Measurements from ENCODE around the gene FBXO7. TPM values are rescaled to one million over a fixed set of nuclear protein-coding genes. Genes with fewer than 3 reads are reported as not detected.

The FBXO7 gene
- total RNA-seq, 6 donors from 2014 or later: 69.9 to 115 (median 85.4) TPM

DNA sequence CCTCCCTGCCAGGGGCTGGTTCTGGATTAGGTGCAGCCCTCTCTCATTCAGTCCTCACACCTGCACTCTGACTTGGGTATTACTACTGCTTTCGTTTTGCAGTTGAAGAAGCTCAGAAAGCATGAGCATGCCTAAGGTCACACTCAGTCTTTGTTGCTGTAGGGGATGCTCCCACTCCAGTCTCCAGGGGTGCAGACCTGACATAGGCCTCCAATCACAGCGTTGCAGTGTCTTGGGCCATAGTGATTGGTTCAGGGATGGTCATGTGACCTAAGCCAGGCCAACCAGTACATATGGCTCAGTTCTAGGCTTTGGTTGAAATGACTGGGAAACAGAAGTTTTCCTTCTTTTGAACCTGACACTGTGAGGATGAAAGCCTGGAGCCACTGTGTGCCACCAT is 61.7 kb downstream of the FBXO7 start:
- H3K4me3 ChIP-seq: no peak overlapping the region
- DNase-seq (no peak), ATAC-seq (ENCODE audit: low FRiP score in 2 of 2) (no peak)
- no peak overlapping the region for H3K27ac ChIP-seq
- no peaks in the 10 kb centered on the region for H3K9me3 ChIP-seq
- no peaks in the 10 kb centered on the region for H3K36me3 ChIP-seq
- WGBS, 2 donors: 77 to 90% methylated on average over 2 of the region's 2 CpGs
- peaks cover 29 to 43% (median 35%) of the 10 kb centered on the region in 4 donors for H3K4me1 ChIP-seq
- TF ChIP-seq, protein P1, sequence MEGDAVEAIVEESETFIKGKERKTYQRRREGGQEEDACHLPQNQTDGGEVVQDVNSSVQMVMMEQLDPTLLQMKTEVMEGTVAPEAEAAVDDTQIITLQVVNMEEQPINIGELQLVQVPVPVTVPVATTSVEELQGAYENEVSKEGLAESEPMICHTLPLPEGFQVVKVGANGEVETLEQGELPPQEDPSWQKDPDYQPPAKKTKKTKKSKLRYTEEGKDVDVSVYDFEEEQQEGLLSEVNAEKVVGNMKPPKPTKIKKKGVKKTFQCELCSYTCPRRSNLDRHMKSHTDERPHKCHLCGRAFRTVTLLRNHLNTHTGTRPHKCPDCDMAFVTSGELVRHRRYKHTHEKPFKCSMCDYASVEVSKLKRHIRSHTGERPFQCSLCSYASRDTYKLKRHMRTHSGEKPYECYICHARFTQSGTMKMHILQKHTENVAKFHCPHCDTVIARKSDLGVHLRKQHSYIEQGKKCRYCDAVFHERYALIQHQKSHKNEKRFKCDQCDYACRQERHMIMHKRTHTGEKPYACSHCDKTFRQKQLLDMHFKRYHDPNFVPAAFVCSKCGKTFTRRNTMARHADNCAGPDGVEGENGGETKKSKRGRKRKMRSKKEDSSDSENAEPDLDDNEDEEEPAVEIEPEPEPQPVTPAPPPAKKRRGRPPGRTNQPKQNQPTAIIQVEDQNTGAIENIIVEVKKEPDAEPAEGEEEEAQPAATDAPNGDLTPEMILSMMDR (IDR thresholded peaks at IDR 0.05): no peak
- TF ChIP-seq POLR2AphosphoS5 (IDR thresholded peaks at IDR 0.05) (no peak), EP300 (IDR thresholded peaks at IDR 0.05) (no peak), POLR2A (IDR thresholded peaks at IDR 0.05) (no peak)
- H3K27me3 ChIP-seq: no peaks in the 10 kb centered on the region

DNA sequence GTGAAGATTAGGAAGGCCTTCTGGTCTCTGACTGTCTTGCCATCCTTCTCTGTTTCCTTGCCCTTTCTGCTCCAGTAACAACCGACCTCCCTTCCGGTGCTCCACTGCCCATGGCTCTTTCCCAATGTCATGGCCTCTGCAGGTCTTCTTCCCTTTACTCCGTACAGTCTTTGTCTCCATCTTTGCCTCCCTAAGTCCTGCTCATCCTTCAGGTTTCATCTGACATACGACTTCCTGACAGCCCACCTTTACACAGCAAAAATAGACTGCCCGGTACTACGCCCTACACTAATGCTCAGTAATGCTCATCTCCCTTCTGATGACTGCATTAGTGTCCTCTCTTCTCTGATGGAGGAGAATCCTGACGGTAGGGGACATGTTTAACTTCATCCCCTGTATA is 63.9 kb downstream of the FBXO7 start:
- no peak for ATAC-seq (ENCODE audit: low FRiP score in 2 of 2)
- Histone ChIP-seq H3K9me3 (no peaks in the 10 kb centered on the region), H3K4me1 (peaks cover 27 to 38% (median 30%) of the 10 kb centered on the region in 4 donors), H3K36me3 (no peaks in the 10 kb centered on the region), H3K27me3 (no peaks in the 10 kb centered on the region), H3K27ac (peak overlapping the region in 3 of 4 donors; percentile 69 to 89 (median 83)), H3K4me3 (no peak overlapping the region)
- 92 to 95% methylated on average over 7 of the region's 7 CpGs for WGBS, 2 donors
- no peak for DNase-seq
- TF ChIP-seq POLR2A (IDR thresholded peaks at IDR 0.05) (no peak), EP300 (IDR thresholded peaks at IDR 0.05) (no peak), POLR2AphosphoS5 (IDR thresholded peaks at IDR 0.05) (no peak)
- TF ChIP-seq, protein P1 (IDR thresholded peaks at IDR 0.05): no peak

DNA sequence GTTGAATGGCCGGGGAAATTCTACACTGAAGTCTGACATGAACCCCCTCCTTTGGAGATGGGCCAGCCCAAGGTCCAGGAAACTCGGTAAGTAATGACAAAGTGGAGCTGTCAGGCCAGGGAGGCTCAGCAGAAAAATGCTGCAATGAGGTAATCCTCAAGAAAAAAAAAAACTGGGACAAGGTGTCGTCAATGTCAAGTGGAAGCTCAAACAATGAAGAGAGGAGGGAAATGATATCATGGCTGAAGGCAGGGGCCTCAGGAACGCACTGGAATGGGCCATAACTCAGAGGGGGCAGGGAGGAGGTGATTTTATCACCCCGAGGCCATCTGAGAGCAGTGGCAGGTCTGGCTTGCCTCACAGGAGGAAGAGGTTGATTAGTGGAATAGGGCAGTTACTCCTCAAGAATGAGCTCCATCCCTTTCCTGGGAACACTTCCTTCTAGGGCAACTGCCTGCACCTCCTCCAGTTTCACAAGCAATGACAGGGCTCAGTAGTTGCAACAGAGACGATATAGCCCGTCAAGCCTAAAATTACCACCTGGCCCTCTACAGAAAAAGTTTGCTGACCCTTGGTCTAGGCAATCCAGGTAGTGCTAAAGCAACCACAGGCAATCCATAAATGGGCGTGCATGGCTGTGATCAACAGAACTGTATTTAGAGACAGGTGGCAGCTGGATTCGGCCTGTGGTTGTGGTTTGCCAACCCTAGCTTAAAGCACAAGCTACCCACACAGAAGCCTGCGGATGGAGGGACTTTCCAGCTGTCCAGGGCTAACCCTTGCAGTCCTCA is 65.2 kb downstream of the FBXO7 start:
- Histone ChIP-seq H3K27ac (peak overlapping the region; percentile 64 to 89 (median 76)), H3K4me1 (peaks cover 16 to 29% (median 26%) of the 10 kb centered on the region in 4 donors), H3K36me3 (no peaks in the 10 kb centered on the region), H3K9me3 (no peaks in the 10 kb centered on the region), H3K27me3 (no peaks in the 10 kb centered on the region), H3K4me3 (no peak overlapping the region)
- no peak for ATAC-seq (ENCODE audit: low FRiP score in 2 of 2)
- TF ChIP-seq, protein P1 (IDR thresholded peaks at IDR 0.05): no peak
- TF ChIP-seq POLR2AphosphoS5 (IDR thresholded peaks at IDR 0.05) (peak in 1 of 2 donors; percentile 66), EP300 (IDR thresholded peaks at IDR 0.05) (peak in 3 of 4 donors; percentile 19 to 75 (median 48)), POLR2A (IDR thresholded peaks at IDR 0.05) (no peak)
- 38 to 42% methylated on average over 7 to 10 of the region's 10 CpGs for WGBS, 2 donors
- DNase-seq: no peak

DNA sequence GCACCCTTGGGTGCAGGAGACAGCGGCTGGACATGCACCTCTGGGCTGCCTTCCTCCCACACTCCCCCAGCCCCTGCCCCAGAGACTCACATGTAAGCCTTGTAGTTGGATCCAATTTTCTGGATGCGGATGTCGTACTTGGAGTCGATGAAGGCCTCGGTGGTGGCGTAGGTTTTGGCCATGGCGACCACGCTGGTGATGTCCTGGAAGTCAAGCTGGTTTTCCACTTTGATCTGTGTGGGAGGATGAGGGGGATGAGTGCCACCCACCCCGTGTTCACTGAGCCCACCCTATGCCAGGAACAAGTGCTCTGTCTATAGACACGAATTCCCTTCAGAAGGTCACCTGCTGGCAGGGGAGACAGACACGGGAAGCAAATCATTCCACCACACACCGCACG is 66.9 kb downstream of the FBXO7 start:
- H3K4me1 ChIP-seq: peaks cover 23 to 37% (median 30%) of the 10 kb centered on the region in 4 donors
- ATAC-seq (ENCODE audit: low FRiP score in 2 of 2) (no peak), DNase-seq (no peak)
- H3K36me3 ChIP-seq: no peaks in the 10 kb centered on the region
- no peak for TF ChIP-seq POLR2AphosphoS5 (IDR thresholded peaks at IDR 0.05)
- no peak for TF ChIP-seq EP300 (IDR thresholded peaks at IDR 0.05)
- no peaks in the 10 kb centered on the region for H3K27me3 ChIP-seq
- no peaks in the 10 kb centered on the region for H3K9me3 ChIP-seq
- WGBS, 2 donors: 91 to 94% methylated on average over 12 to 13 of the region's 13 CpGs
- H3K4me3 ChIP-seq: no peak overlapping the region
- peak overlapping the region in 3 of 4 donors; percentile 83 to 89 (median 83) for H3K27ac ChIP-seq

DNA sequence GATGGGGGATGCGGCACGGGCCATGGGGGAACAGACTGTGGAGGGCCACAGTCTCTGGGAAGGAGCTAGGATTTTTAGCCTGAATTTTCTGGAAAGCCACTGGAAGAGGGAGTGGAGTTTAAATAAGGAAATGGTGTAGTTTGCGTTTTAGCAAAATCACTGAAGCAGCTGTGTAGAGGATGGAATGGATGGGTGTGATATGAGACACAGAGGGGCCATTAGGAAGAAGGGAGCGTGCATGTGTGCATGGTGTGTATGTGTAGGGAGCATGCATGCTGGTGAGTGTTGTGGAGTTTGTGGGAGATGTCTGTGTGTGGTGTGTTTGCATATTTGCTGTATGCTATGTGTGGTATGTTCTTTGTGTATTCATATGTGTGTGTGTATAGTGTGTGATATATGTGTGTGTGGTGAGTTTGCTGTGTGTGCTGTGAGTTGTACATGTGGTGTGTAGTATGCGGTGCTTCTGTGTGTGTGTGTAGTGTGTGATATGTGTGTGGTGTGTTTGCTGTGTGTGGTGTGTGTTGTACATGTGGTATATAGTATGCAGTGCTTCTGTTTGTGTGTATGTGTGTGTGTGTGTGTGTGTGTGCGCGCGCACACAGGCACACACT is 67.6 kb downstream of the FBXO7 start:
- 81 to 92% methylated on average over 8 of the region's 8 CpGs for WGBS, 2 donors
- H3K9me3 ChIP-seq: no peaks in the 10 kb centered on the region
- H3K4me3 ChIP-seq: no peak overlapping the region
- no peak for ATAC-seq (ENCODE audit: low FRiP score in 2 of 2)
- H3K27me3 ChIP-seq: no peaks in the 10 kb centered on the region
- H3K27ac ChIP-seq: peak overlapping the region; percentile 74 to 89 (median 83)
- TF ChIP-seq POLR2AphosphoS5 (IDR thresholded peaks at IDR 0.05): no peak
- TF ChIP-seq POLR2A (IDR thresholded peaks at IDR 0.05): no peak
- TF ChIP-seq, protein P1 (IDR thresholded peaks at IDR 0.05): no peak
- no peak for TF ChIP-seq EP300 (IDR thresholded peaks at IDR 0.05)
- peaks cover 29 to 44% (median 37%) of the 10 kb centered on the region in 4 donors for H3K4me1 ChIP-seq
- no peak for DNase-seq
- no peaks in the 10 kb centered on the region for H3K36me3 ChIP-seq

All from upper lobe of left lung (tissue), 6 donors.